ENCODE data around the gene HSD17B8.

- TF ChIP-seq POLR2A (IDR thresholded peaks at IDR 0.05) (no peak), CTCF (IDR thresholded peaks at IDR 0.05) (no peak)
Observed at GRCh38 chr6:33167374-33168283, 36.8 kb upstream of the HSD17B8 start.
